Stimulated activated CD4-positive, alpha-beta T cell treated with anti-CD3 and anti-CD28 coated beads, TNF-alpha, amount 100 ng/mL, for 24 hours (primary cell): ENCODE data around the gene CEACAM6.
"Not testable (repeated sequence)": the region's sequence is repeated elsewhere in the genome, so short reads cannot be mapped to it uniquely, and the experiment has no call there.

Source experiments
- DNase-seq, 3 experiments: peaks; one replicate each; pipeline ENCODE4 v3.0.0-alpha.2; 2020; ENCODE audit warnings: low read depth in 3 of 3

Gene CEACAM6

GRCh38 chr19:41746593-41747227 lies 8.6 kb upstream of the CEACAM6 start:
- peak; percentile 28 to 46 (median 33) for DNase-seq

GRCh38 chr19:41748012-41748411 lies 7.3 kb upstream of the CEACAM6 start:
- no peak for DNase-seq

GRCh38 chr19:41750248-41751134 lies 4.8 kb upstream of the CEACAM6 start:
- DNase-seq, result not testable (repeated sequence)

GRCh38 chr19:41753159-41753558 lies 2.2 kb upstream of the CEACAM6 start:
- DNase-seq, result peak; percentile 60 to 76 (median 68)

- peak; percentile 36 to 70 (median 60) for DNase-seq
Measured at GRCh38 chr19:41753936-41754529, 1.3 kb upstream of the CEACAM6 start.

GRCh38 chr19:41758846-41759245 lies 3.5 kb downstream of the CEACAM6 start:
- DNase-seq, result no peak

- DNase-seq, result no peak
Measured at GRCh38 chr19:41767115-41767514, 11.8 kb downstream of the CEACAM6 start.

GRCh38 chr19:41768105-41768504 lies 12.8 kb downstream of the CEACAM6 start:
- not testable (repeated sequence) for DNase-seq

- no peak for DNase-seq
Measured at GRCh38 chr19:41769608-41770007, 14.3 kb downstream of the CEACAM6 start.

- DNase-seq, result no peak
Measured at GRCh38 chr19:41771410-41771809, 16.1 kb downstream of the CEACAM6 start.

GRCh38 chr19:41774515-41774980 lies 19.2 kb downstream of the CEACAM6 start:
- DNase-seq, result peak in 2 of 3 experiments; percentile 9 to 52

GRCh38 chr19:41776700-41777099 lies 21.4 kb downstream of the CEACAM6 start:
- DNase-seq, result no peak

GRCh38 chr19:41783612-41784011 lies 28.3 kb downstream of the CEACAM6 start:
- DNase-seq, result no peak

- no peak for DNase-seq
Measured at GRCh38 chr19:41784312-41784711, 29.0 kb downstream of the CEACAM6 start.

GRCh38 chr19:41784743-41785142 lies 29.4 kb downstream of the CEACAM6 start:
- no peak for DNase-seq

- DNase-seq, result peak; percentile 35 to 64 (median 52)
Measured at GRCh38 chr19:41785653-41786052, 30.3 kb downstream of the CEACAM6 start.

GRCh38 chr19:41787055-41787454 lies 31.7 kb downstream of the CEACAM6 start:
- DNase-seq, result no peak

- DNase-seq, result not testable (repeated sequence)
Measured at GRCh38 chr19:41788518-41788917, 33.2 kb downstream of the CEACAM6 start.

GRCh38 chr19:41789053-41789452 lies 33.7 kb downstream of the CEACAM6 start:
- DNase-seq, result not testable (repeated sequence)

- DNase-seq, result peak in 1 of 3 experiments; percentile 46
Measured at GRCh38 chr19:41792513-41793413, 37.4 kb downstream of the CEACAM6 start.

GRCh38 chr19:41793414-41793727 lies 38.0 kb downstream of the CEACAM6 start:
- DNase-seq, result no peak
